Suprapubic skin (tissue), 4 donors: ENCODE data around the gene PGGHG.

Experiments
- CTCF ChIP-seq, 2 donors: fragments of 200-600 bp in 1 of 2; fragments of 450-650 bp in 1 of 2; sonication (generic) in 1 of 2; IDR thresholded peaks; one replicate each; pipeline ENCODE4 v1.5.1; 2016 to 2019; ENCODE audit warnings: antibody characterized with exemption in 2 of 2, mild to moderate bottlenecking in 1 of 2, moderate library complexity in 1 of 2
- EP300 ChIP-seq: sonication (generic); formaldehyde crosslinking; IDR thresholded peaks from one replicate; pipeline ENCODE4 v1.6.1; 2017; ENCODE audit warnings: antibody characterized with exemption
- POLR2AphosphoS5 ChIP-seq, 3 donors: sonication (generic); formaldehyde crosslinking; IDR thresholded peaks; one replicate each; pipeline ENCODE4 v1.6.1; 2017; ENCODE audit warnings: antibody characterized with exemption in 3 of 3

- TF ChIP-seq CTCF (IDR thresholded peaks at IDR 0.05) (no peak), POLR2AphosphoS5 (IDR thresholded peaks at IDR 0.05) (no peak), EP300 (no peak)
Measured at GRCh38 chr11:340539-341512, 51.9 kb downstream of the PGGHG start.
